HG03097 (cell line): ENCODE results near the gene PPP4C.

Experiments
- ATAC-seq: cut with Tn5 transposase; IDR thresholded peaks from one replicate; pipeline ENCODE4 v1.9.1; 2021; ENCODE audit not compliant: unreplicated experiment, low FRiP score

The PPP4C gene

GRCh38 chr16:30078744-30079143, 3.0 kb downstream of the PPP4C start:
- ATAC-seq, result no peak

GRCh38 chr16:30079480-30079879, 3.7 kb downstream of the PPP4C start:
- ATAC-seq, result no peak

GRCh38 chr16:30082545-30083090, 6.8 kb downstream of the PPP4C start:
- no peak for ATAC-seq

GRCh38 chr16:30083216-30084055, 7.6 kb downstream of the PPP4C start:
- no peak for ATAC-seq

GRCh38 chr16:30084096-30084815, 8.5 kb downstream of the PPP4C start:
- ATAC-seq, result no peak

- no peak for ATAC-seq
Observed at GRCh38 chr16:30084816-30085159, 9.0 kb downstream of the PPP4C start.

- ATAC-seq, result no peak
Observed at GRCh38 chr16:30085247-30085646, 9.5 kb downstream of the PPP4C start.

GRCh38 chr16:30085820-30086219, 10.0 kb downstream of the PPP4C start:
- ATAC-seq, result no peak

- ATAC-seq, result no peak
Observed at GRCh38 chr16:30086291-30087140, 10.7 kb downstream of the PPP4C start.

- no peak for ATAC-seq
Observed at GRCh38 chr16:30087181-30087898, 11.5 kb downstream of the PPP4C start.

- ATAC-seq, result no peak
Observed at GRCh38 chr16:30088237-30088831, 12.5 kb downstream of the PPP4C start.

GRCh38 chr16:30088832-30089624, 13.2 kb downstream of the PPP4C start:
- ATAC-seq, result no peak

- no peak for ATAC-seq
Observed at GRCh38 chr16:30090610-30091331, 15.0 kb downstream of the PPP4C start.

GRCh38 chr16:30091474-30092372, 15.9 kb downstream of the PPP4C start, which contains the start of gene TBX6:
TBX6 (minus strand) TSS chr16:30091924; CDS start chr16:30091193, 731 bp downstream.
- peak; percentile 66 for ATAC-seq

GRCh38 chr16:30092373-30093010, 16.7 kb downstream of the PPP4C start:
- ATAC-seq, result peak; percentile 34

- no peak for ATAC-seq
Observed at GRCh38 chr16:30094541-30095165, 18.9 kb downstream of the PPP4C start.
